ENCODE measurements around the gene CYP26C1.

- TF ChIP-seq, protein P1, sequence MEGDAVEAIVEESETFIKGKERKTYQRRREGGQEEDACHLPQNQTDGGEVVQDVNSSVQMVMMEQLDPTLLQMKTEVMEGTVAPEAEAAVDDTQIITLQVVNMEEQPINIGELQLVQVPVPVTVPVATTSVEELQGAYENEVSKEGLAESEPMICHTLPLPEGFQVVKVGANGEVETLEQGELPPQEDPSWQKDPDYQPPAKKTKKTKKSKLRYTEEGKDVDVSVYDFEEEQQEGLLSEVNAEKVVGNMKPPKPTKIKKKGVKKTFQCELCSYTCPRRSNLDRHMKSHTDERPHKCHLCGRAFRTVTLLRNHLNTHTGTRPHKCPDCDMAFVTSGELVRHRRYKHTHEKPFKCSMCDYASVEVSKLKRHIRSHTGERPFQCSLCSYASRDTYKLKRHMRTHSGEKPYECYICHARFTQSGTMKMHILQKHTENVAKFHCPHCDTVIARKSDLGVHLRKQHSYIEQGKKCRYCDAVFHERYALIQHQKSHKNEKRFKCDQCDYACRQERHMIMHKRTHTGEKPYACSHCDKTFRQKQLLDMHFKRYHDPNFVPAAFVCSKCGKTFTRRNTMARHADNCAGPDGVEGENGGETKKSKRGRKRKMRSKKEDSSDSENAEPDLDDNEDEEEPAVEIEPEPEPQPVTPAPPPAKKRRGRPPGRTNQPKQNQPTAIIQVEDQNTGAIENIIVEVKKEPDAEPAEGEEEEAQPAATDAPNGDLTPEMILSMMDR (IDR thresholded peaks at IDR 0.05; ENCODE audit: insufficient read depth, low read length): no peak
- no peak for TF ChIP-seq SPI1 (IDR thresholded peaks at IDR 0.05; ENCODE audit: borderline replicate concordance, low read depth)
Measured at GRCh38 chr10:93028883-93029282, 31.7 kb upstream of the CYP26C1 start.
